ENCODE measurements around the gene MATK. TPM values are rescaled to one million over a fixed set of nuclear protein-coding genes. Genes with fewer than 3 reads are reported as not detected.

Gene MATK
- total and polyA plus RNA-seq, 5 donors from 2014 or later, result 1.4 to 4.7 (median 1.9) TPM

DNA sequence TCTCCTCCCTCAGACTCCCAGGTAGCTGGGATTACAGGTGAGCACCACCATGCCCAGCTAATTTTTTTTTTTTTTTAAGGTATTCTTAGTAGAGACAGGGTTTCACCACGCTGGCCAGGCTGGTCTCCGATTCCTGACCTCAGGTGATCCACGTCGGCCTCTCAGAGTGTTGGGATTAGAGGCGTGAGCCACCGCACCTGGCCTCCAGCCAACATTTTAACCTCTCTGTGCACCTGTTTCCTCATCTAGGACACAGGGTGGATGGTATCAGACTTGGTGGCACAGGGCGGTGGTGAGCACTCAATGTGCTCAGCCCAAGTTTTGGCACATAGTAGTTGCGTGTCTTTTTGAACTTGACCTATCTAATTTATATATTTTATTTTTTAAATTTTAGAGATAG, 37.2 kb downstream of the MATK start:
- H3K27ac Mint-ChIP-seq, result no peak overlapping the region
- Histone ChIP-seq H3K9me3 (ENCODE audit: control insufficient read depth in 2 of 2, low read length in 2 of 2) (no peaks in the 10 kb centered on the region), H3K27me3 (ENCODE audit: control insufficient read depth, insufficient read depth, low read length) (no peaks in the 10 kb centered on the region), H3K4me1 (ENCODE audit: control insufficient read depth, insufficient read depth, low read length, poor library complexity, severe bottlenecking) (no peaks in the 10 kb centered on the region), H3K36me3 (ENCODE audit: control insufficient read depth, insufficient read depth, low read length) (peaks cover 30% of the 10 kb centered on the region), H3K4me3 (ENCODE audit: low read depth, low read length) (no peak overlapping the region), H3K27ac (ENCODE audit: insufficient read depth, low read length, poor library complexity, severe bottlenecking) (no peak overlapping the region)
- DNase-seq (no peak), ATAC-seq (ENCODE audit: low read depth in 2 of 2) (no peak)
- H3K4me1 Mint-ChIP-seq, result peaks cover 0 to 6% (median 0%) of the 10 kb centered on the region in 4 donors
- no peaks in the 10 kb centered on the region for H3K9me3 Mint-ChIP-seq
- peaks cover 18% of the 10 kb centered on the region for H3K36me3 Mint-ChIP-seq
- no peaks in the 10 kb centered on the region for H3K27me3 Mint-ChIP-seq
- H3K4me3 Mint-ChIP-seq, result no peak overlapping the region

DNA sequence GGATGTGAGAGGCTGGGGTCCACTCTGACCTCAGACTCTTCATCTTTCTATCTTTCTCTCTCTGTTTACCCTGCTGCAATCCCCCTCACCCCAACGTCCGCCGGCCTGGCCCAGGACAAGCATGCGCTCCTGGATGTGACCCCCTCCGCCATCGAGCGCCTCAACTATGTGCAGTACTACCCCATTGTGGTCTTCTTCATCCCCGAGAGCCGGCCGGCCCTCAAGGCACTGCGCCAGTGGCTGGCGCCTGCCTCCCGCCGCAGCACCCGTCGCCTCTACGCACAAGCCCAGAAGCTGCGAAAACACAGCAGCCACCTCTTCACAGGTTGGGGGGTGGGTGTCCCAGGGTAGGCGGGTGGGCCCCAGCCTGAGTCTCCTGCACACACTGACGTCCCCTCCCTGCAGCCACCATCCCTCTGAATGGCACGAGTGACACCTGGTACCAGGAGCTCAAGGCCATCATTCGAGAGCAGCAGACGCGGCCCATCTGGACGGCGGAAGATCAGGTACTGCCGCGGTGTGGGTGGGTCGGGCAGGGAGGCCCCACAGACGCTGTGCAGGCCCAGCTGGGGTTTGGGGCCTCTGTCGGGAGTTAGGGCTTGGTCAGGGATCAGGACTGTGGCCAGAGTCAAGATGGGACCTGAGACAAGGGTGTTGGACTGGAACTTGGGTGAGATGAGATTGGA, 39.7 kb downstream of the MATK start:
- Histone ChIP-seq H3K4me1 (ENCODE audit: control insufficient read depth, insufficient read depth, low read length, poor library complexity, severe bottlenecking) (no peaks in the 10 kb centered on the region), H3K36me3 (ENCODE audit: control insufficient read depth, insufficient read depth, low read length) (peaks cover 21% of the 10 kb centered on the region), H3K27me3 (ENCODE audit: control insufficient read depth, insufficient read depth, low read length) (no peaks in the 10 kb centered on the region), H3K27ac (ENCODE audit: insufficient read depth, low read length, poor library complexity, severe bottlenecking) (no peak overlapping the region), H3K9me3 (ENCODE audit: control insufficient read depth in 2 of 2, low read length in 2 of 2) (no peaks in the 10 kb centered on the region), H3K4me3 (ENCODE audit: low read depth, low read length) (no peak overlapping the region)
- no peaks in the 10 kb centered on the region for H3K9me3 Mint-ChIP-seq
- no peaks in the 10 kb centered on the region for H3K4me1 Mint-ChIP-seq
- H3K27me3 Mint-ChIP-seq, result no peaks in the 10 kb centered on the region
- no peak overlapping the region for H3K4me3 Mint-ChIP-seq
- no peak overlapping the region for H3K27ac Mint-ChIP-seq
- no peak for ATAC-seq (ENCODE audit: low read depth in 2 of 2)
- DNase-seq, result no peak
- H3K36me3 Mint-ChIP-seq, result peaks cover 17% of the 10 kb centered on the region

DNA sequence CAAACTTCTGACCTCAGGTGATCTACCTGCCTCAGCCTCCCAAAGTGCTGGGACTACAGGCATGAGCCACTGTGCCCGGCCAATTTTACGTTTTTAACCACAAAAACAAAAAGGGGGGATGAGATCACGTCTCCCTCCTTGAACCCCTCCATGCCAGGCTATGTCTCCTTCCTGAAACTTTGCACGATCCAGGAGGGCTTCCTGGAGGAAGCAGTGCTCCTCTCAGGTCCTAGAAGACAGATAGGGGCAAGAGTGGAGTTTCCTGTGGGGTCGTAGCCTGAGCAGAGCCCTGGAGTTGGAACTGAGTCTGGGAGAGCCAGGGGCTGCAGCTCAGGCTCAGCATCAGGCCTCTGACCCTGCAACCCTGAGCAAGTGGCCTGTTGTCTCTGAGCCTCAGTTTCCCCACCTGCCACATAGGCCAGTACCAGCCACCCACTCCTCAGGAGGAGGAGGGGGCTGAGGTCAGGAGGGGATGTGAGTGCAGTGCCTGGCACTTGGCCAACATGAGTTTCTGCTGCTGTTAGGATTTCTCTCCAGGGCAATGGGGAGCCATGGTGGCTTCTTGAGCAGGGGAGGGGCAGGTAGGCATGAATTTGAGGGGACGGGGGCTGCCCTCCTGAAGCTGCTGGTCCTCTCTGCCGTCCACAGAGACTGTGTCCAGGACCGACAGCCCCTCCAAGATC, 40.7 kb downstream of the MATK start:
- no peaks in the 10 kb centered on the region for H3K9me3 Mint-ChIP-seq
- H3K27ac Mint-ChIP-seq, result peak overlapping the region in 1 of 3 donors; percentile 32
- Histone ChIP-seq H3K27ac (ENCODE audit: insufficient read depth, low read length, poor library complexity, severe bottlenecking) (no peak overlapping the region), H3K4me3 (ENCODE audit: low read depth, low read length) (no peak overlapping the region), H3K27me3 (ENCODE audit: control insufficient read depth, insufficient read depth, low read length) (no peaks in the 10 kb centered on the region), H3K9me3 (ENCODE audit: control insufficient read depth in 2 of 2, low read length in 2 of 2) (no peaks in the 10 kb centered on the region), H3K4me1 (ENCODE audit: control insufficient read depth, insufficient read depth, low read length, poor library complexity, severe bottlenecking) (no peaks in the 10 kb centered on the region), H3K36me3 (ENCODE audit: control insufficient read depth, insufficient read depth, low read length) (peaks cover 12% of the 10 kb centered on the region)
- DNase-seq (no peak), ATAC-seq (ENCODE audit: low read depth in 2 of 2) (no peak)
- H3K36me3 Mint-ChIP-seq, result peaks cover 13% of the 10 kb centered on the region
- H3K4me3 Mint-ChIP-seq, result no peak overlapping the region
- H3K27me3 Mint-ChIP-seq, result no peaks in the 10 kb centered on the region
- H3K4me1 Mint-ChIP-seq, result no peaks in the 10 kb centered on the region

DNA sequence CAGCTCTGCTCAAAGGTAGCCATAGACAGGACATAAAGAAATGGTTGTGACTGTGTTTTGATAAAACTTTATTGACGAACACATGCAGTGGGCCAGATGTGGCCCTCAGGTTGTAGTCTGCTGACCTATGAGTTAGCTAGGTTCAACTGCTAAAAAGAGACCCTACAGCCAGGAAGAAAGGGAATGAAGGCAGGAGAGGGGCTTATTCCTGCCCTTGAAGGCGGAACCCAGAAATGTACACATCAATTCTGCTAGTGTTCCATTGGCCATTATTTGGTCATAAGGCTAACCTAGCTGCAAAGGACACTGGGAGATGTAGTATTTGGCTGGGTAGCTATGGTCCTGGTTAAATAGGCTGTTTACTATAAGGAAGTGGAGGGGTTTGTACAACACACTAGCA, 42.7 kb downstream of the MATK start:
- Mint-ChIP-seq H3K4me3 (no peak overlapping the region), H3K4me1 (peaks cover 4 to 15% (median 10%) of the 10 kb centered on the region in 4 donors), H3K27me3 (no peaks in the 10 kb centered on the region), H3K27ac (peak overlapping the region in 1 of 3 donors; percentile 35), H3K36me3 (peaks cover 7% of the 10 kb centered on the region), H3K9me3 (no peaks in the 10 kb centered on the region)
- Histone ChIP-seq H3K4me3 (ENCODE audit: low read depth, low read length) (no peak overlapping the region), H3K4me1 (ENCODE audit: control insufficient read depth, insufficient read depth, low read length, poor library complexity, severe bottlenecking) (peaks cover 20% of the 10 kb centered on the region), H3K27ac (ENCODE audit: insufficient read depth, low read length, poor library complexity, severe bottlenecking) (no peak overlapping the region), H3K36me3 (ENCODE audit: control insufficient read depth, insufficient read depth, low read length) (no peaks in the 10 kb centered on the region), H3K9me3 (ENCODE audit: control insufficient read depth in 2 of 2, low read length in 2 of 2) (no peaks in the 10 kb centered on the region), H3K27me3 (ENCODE audit: control insufficient read depth, insufficient read depth, low read length) (no peaks in the 10 kb centered on the region)
- DNase-seq, result peak in 1 of 3 donors; percentile 22
- no peak for ATAC-seq (ENCODE audit: low read depth in 2 of 2)

DNA sequence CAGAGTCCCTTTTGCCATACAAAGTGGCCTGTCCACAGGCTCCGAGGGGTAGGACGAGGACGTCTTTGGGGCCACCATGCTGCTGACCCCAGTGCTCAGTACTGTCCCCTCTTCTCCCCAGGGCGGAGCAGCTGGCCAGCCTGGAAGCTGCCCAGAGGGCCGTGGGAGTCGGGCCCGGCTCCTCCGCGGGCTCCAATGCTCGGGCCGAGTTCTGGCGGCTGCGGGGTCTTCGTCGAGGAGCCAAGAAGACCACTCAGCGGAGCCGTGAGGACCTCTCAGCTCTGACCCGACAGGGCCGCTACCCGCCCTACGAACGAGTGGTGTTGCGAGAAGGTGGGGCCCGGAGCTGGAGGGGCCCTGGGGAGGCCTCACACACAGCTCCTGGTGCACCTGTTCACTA, 45.8 kb downstream of the MATK start:
- H3K9me3 ChIP-seq (ENCODE audit: control insufficient read depth in 2 of 2, low read length in 2 of 2), result no peaks in the 10 kb centered on the region
- no peak overlapping the region for H3K27ac ChIP-seq (ENCODE audit: insufficient read depth, low read length, poor library complexity, severe bottlenecking)
- peaks cover 7 to 34% (median 20%) of the 10 kb centered on the region in 4 donors for H3K4me1 Mint-ChIP-seq
- H3K27me3 Mint-ChIP-seq, result no peaks in the 10 kb centered on the region
- ATAC-seq (ENCODE audit: low read depth in 2 of 2) (no peak), DNase-seq (no peak)
- H3K36me3 Mint-ChIP-seq, result peaks cover 29% of the 10 kb centered on the region
- peaks cover 24% of the 10 kb centered on the region for H3K4me1 ChIP-seq (ENCODE audit: control insufficient read depth, insufficient read depth, low read length, poor library complexity, severe bottlenecking)
- H3K4me3 ChIP-seq (ENCODE audit: low read depth, low read length), result no peak overlapping the region
- H3K27me3 ChIP-seq (ENCODE audit: control insufficient read depth, insufficient read depth, low read length), result no peaks in the 10 kb centered on the region
- H3K4me3 Mint-ChIP-seq, result no peak overlapping the region
- H3K9me3 Mint-ChIP-seq, result peaks cover 0 to 2% (median 0%) of the 10 kb centered on the region in 7 donors
- H3K36me3 ChIP-seq (ENCODE audit: control insufficient read depth, insufficient read depth, low read length), result peaks cover 15% of the 10 kb centered on the region
- H3K27ac Mint-ChIP-seq, result no peak overlapping the region

DNA sequence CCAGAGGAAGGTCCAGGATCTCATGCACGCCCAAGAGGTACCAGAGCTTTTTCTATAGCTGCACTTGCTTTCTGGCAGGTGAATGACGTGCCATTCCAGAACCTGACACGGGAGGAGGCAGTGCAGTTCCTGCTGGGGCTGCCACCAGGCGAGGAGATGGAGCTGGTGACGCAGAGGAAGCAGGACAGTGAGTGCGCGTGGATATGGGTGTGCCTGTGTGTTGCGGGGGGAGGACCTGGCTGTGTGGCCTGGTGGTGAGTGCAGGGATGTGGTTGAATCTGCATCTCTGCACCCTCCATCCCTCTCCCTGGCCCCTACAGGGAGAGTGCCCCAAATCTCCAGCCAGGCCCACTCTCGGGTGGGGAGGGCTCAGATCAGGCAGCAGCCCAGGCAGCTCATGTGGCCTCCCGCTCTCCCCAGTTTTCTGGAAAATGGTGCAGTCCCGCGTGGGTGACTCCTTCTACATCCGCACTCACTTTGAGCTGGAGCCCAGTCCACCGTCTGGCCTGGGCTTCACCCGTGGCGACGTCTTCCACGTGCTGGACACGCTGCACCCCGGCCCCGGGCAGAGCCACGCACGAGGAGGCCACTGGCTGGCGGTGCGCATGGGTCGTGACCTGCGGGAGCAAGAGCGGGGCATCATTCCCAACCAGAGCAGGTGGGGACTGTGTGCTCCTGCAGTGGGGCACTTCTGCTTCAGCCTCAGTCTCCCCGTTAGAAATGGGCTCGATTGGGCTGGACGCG, 47.5 kb downstream of the MATK start:
- Mint-ChIP-seq H3K9me3 (peaks cover 0 to 2% (median 0%) of the 10 kb centered on the region in 7 donors), H3K4me1 (peaks cover 7 to 34% (median 20%) of the 10 kb centered on the region in 4 donors), H3K27me3 (no peaks in the 10 kb centered on the region), H3K36me3 (peaks cover 32% of the 10 kb centered on the region), H3K27ac (peak overlapping the region; percentile 96 to 99 (median 97)), H3K4me3 (peak overlapping the region; percentile 71 to 87 (median 74))
- no peak for ATAC-seq (ENCODE audit: low read depth in 2 of 2)
- H3K4me3 ChIP-seq (ENCODE audit: low read depth, low read length), result no peak overlapping the region
- peak in 1 of 3 donors; percentile 33 for DNase-seq
- peaks cover 20% of the 10 kb centered on the region for H3K36me3 ChIP-seq (ENCODE audit: control insufficient read depth, insufficient read depth, low read length)
- H3K9me3 ChIP-seq (ENCODE audit: control insufficient read depth in 2 of 2, low read length in 2 of 2), result no peaks in the 10 kb centered on the region
- no peaks in the 10 kb centered on the region for H3K27me3 ChIP-seq (ENCODE audit: control insufficient read depth, insufficient read depth, low read length)
- H3K4me1 ChIP-seq (ENCODE audit: control insufficient read depth, insufficient read depth, low read length, poor library complexity, severe bottlenecking), result peaks cover 24% of the 10 kb centered on the region
- H3K27ac ChIP-seq (ENCODE audit: insufficient read depth, low read length, poor library complexity, severe bottlenecking), result peak overlapping the region; percentile 60

DNA sequence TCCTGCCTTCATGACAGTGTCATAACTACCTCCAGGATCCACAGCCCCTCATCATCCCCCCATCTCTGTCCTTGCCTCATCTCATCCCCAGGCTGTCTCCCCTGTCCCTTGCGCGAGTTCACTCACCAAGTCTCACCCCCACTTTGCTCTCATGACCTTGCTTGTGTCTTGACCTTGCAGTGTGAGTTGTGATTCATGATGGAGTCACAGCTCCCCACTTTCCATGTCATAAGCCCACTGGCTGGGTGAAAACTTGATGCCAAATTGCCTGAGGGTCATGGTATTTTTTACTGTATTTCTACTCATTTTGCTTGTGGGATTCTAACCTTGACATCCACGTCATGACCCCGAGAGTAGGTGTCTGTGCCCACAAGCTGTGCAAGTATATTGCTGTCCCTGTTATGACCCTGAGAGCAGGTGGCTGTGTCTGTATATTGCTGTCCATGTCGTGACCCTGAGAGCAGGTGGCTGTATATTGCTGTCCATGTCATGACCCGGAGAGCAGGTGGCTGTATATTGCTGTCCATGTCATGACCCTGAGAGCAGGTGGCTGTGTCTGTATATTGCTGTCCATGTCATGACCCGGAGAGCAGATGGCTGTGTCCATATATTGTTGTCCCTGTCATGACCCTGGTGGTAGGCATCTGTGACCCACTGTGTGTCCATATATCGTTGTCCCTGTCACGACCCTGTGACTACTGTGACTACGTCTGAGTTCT, 48.5 kb downstream of the MATK start:
- Mint-ChIP-seq H3K27ac (peak overlapping the region; percentile 86 to 97 (median 88)), H3K27me3 (no peaks in the 10 kb centered on the region), H3K9me3 (peaks cover 0 to 2% (median 0%) of the 10 kb centered on the region in 7 donors), H3K4me3 (peak overlapping the region in 1 of 4 donors; percentile 6), H3K4me1 (peaks cover 7 to 34% (median 20%) of the 10 kb centered on the region in 4 donors), H3K36me3 (peaks cover 36% of the 10 kb centered on the region)
- ATAC-seq (ENCODE audit: low read depth in 2 of 2), result no peak
- Histone ChIP-seq H3K27me3 (ENCODE audit: control insufficient read depth, insufficient read depth, low read length) (no peaks in the 10 kb centered on the region), H3K36me3 (ENCODE audit: control insufficient read depth, insufficient read depth, low read length) (peaks cover 20% of the 10 kb centered on the region), H3K4me3 (ENCODE audit: low read depth, low read length) (no peak overlapping the region), H3K27ac (ENCODE audit: insufficient read depth, low read length, poor library complexity, severe bottlenecking) (no peak overlapping the region), H3K9me3 (ENCODE audit: control insufficient read depth in 2 of 2, low read length in 2 of 2) (no peaks in the 10 kb centered on the region), H3K4me1 (ENCODE audit: control insufficient read depth, insufficient read depth, low read length, poor library complexity, severe bottlenecking) (peaks cover 24% of the 10 kb centered on the region)
- no peak for DNase-seq
